ENCODE results near the gene TRIAP1.
A peak's percentile ranks its signal among the peaks of the same experiment; 100 is the strongest.

Gene TRIAP1

DNA sequence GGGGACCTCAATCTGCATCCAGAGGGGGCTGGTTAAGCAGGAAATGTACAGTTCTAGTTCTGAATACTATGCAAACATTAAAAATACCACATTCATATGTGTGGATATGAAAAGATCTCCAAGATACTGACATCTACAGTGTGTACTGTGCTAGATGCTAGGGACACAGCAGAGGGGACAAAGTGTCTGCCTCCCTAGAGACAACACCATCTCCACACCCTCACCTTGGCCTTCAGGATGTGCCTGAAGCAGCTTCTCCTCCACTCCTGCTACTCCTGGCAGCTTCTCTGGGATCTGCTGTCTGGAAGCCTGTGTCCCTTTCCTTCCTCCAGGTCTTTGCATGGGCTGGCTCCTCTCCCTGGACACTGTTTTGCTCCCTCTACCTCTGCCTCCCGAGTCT lies 34.0 kb upstream of the TRIAP1 start:
- no peaks in the 10 kb centered on the region for H3K36me3 ChIP-seq (ENCODE audit: control insufficient read depth, insufficient read depth, low read length)
- no peak overlapping the region for H3K4me3 ChIP-seq (ENCODE audit: low read depth, low read length)
- H3K9ac ChIP-seq (ENCODE audit: low read depth, low read length) = no peak overlapping the region
- no peaks in the 10 kb centered on the region for H3K27me3 ChIP-seq (ENCODE audit: control insufficient read depth, insufficient read depth, low read length)
- H3K4me1 ChIP-seq (ENCODE audit: control insufficient read depth, insufficient read depth, low read length) = peaks cover 4% of the 10 kb centered on the region
- H3K9me3 ChIP-seq (ENCODE audit: control insufficient read depth, insufficient read depth, low read length) = no peaks in the 10 kb centered on the region

GRCh38 chr12:120479458-120479857 lies 33.3 kb upstream of the TRIAP1 start:
- no peak overlapping the region for H3K4me3 ChIP-seq (ENCODE audit: low read depth, low read length)
- no peaks in the 10 kb centered on the region for H3K9me3 ChIP-seq (ENCODE audit: control insufficient read depth, insufficient read depth, low read length)
- H3K36me3 ChIP-seq (ENCODE audit: control insufficient read depth, insufficient read depth, low read length) = no peaks in the 10 kb centered on the region
- H3K9ac ChIP-seq (ENCODE audit: low read depth, low read length) = no peak overlapping the region
- peaks cover 4% of the 10 kb centered on the region for H3K4me1 ChIP-seq (ENCODE audit: control insufficient read depth, insufficient read depth, low read length)
- no peaks in the 10 kb centered on the region for H3K27me3 ChIP-seq (ENCODE audit: control insufficient read depth, insufficient read depth, low read length)

GRCh38 chr12:120475643-120476042 lies 29.5 kb upstream of the TRIAP1 start:
- Histone ChIP-seq H3K27me3 (ENCODE audit: control insufficient read depth, insufficient read depth, low read length) (no peaks in the 10 kb centered on the region), H3K4me1 (ENCODE audit: control insufficient read depth, insufficient read depth, low read length) (peaks cover 4% of the 10 kb centered on the region), H3K4me3 (ENCODE audit: low read depth, low read length) (no peak overlapping the region), H3K36me3 (ENCODE audit: control insufficient read depth, insufficient read depth, low read length) (no peaks in the 10 kb centered on the region), H3K9ac (ENCODE audit: low read depth, low read length) (no peak overlapping the region), H3K9me3 (ENCODE audit: control insufficient read depth, insufficient read depth, low read length) (no peaks in the 10 kb centered on the region)

- no peak overlapping the region for H3K9ac ChIP-seq (ENCODE audit: low read depth, low read length)
- no peak overlapping the region for H3K4me3 ChIP-seq (ENCODE audit: low read depth, low read length)
- no peaks in the 10 kb centered on the region for H3K27me3 ChIP-seq (ENCODE audit: control insufficient read depth, insufficient read depth, low read length)
- H3K36me3 ChIP-seq (ENCODE audit: control insufficient read depth, insufficient read depth, low read length) = no peaks in the 10 kb centered on the region
- peaks cover under 1% of the 10 kb centered on the region for H3K4me1 ChIP-seq (ENCODE audit: control insufficient read depth, insufficient read depth, low read length)
- no peaks in the 10 kb centered on the region for H3K9me3 ChIP-seq (ENCODE audit: control insufficient read depth, insufficient read depth, low read length)
Observed at GRCh38 chr12:120474616-120474960, 28.4 kb upstream of the TRIAP1 start.

DNA sequence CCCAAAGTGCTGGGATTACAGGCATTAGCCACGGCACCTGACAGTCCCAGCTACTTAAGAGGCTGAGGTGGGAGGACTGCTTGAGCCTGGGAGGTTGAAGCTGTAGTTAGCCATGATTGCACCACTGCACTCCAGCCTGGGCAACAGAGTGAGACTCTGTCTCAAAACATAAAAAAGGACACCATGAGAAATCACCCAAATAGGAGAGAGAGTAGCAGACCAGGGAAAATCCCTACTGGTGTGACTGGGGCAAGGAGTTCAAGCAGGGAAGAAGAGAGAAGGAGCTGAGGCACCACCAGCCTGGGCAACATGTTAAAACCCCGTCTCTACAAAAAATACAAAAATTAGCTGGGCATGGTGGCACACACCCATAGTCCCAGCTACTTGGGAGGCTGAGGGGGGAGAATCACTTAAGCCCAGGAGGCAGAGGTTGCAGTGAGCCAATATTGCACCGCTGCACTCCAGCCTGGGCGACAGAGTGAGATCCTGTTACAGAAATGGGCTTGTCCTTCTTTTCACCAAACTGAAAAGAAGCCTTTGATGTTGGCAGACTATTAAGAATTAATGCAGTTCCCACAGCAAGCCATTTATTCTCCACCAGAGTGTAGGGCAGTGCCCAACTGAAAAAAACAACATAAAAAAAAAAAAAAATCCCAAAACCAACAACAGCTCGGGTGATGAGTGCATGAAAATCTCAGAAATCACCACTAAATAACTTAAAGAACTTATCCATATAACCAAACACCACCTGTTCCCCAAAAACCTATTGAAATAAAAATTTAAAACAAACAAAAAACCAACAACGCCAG lies 27.8 kb upstream of the TRIAP1 start:
- Histone ChIP-seq H3K9ac (ENCODE audit: low read depth, low read length) (no peak overlapping the region), H3K9me3 (ENCODE audit: control insufficient read depth, insufficient read depth, low read length) (no peaks in the 10 kb centered on the region), H3K36me3 (ENCODE audit: control insufficient read depth, insufficient read depth, low read length) (no peaks in the 10 kb centered on the region), H3K4me1 (ENCODE audit: control insufficient read depth, insufficient read depth, low read length) (no peaks in the 10 kb centered on the region), H3K27me3 (ENCODE audit: control insufficient read depth, insufficient read depth, low read length) (no peaks in the 10 kb centered on the region), H3K4me3 (ENCODE audit: low read depth, low read length) (no peak overlapping the region)

DNA sequence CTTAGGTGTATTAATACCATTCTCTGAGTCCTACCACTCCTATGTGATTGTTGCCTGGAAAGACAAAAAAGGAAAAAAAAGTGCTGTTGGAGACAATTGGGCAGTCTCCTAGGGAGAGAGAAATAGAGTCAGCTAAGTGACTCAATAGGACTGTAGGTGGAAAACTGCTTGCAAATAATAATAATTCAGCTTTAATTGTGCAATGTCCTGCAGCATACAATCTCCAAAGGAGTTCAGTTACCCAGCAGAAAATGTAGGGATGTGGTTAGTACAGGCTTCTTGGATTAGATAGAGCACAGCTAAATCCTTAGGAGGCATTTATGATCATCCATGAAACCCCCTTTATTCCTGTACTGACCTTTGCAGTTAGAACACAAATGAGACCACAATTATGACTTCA lies 26.3 kb upstream of the TRIAP1 start:
- H3K9ac ChIP-seq (ENCODE audit: low read depth, low read length) = no peak overlapping the region
- H3K27me3 ChIP-seq (ENCODE audit: control insufficient read depth, insufficient read depth, low read length) = no peaks in the 10 kb centered on the region
- H3K36me3 ChIP-seq (ENCODE audit: control insufficient read depth, insufficient read depth, low read length) = no peaks in the 10 kb centered on the region
- H3K4me1 ChIP-seq (ENCODE audit: control insufficient read depth, insufficient read depth, low read length) = no peaks in the 10 kb centered on the region
- H3K4me3 ChIP-seq (ENCODE audit: low read depth, low read length) = no peak overlapping the region
- no peaks in the 10 kb centered on the region for H3K9me3 ChIP-seq (ENCODE audit: control insufficient read depth, insufficient read depth, low read length)

DNA sequence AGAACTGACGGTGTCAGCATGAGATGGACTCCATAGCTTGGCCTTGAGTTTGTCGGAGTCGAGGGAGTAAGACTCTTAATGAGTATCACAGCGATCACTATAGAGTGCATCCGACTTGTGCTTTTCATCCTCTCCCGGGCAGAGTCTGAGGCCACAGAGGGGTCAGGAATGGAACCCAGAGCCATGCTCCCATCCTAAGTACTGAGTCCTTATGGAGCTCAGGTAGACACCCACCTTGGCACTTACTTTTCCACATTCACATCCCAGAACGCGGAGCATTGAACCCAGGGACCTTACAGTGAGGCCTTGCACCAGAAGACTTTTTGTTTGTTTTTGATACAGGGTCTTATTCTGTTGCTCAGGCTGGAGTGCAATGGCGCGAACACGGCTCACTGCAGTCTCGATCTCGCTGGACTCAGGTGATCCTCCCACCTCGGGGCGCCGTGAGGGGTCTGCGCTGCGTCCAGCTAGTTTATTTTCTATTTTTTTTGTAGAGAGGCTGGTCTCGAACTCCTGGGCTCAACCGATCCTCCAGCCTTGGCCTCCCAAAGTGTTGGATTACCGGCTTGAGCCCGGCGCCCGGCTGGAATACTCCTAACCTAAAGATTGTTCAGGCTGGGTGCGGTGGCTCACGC lies 24.1 kb upstream of the TRIAP1 start:
- Histone ChIP-seq H3K4me3 (ENCODE audit: low read depth, low read length) (peak overlapping the region; percentile 83), H3K9ac (ENCODE audit: low read depth, low read length) (peak overlapping the region; percentile 83), H3K4me1 (ENCODE audit: control insufficient read depth, insufficient read depth, low read length) (peaks cover 3% of the 10 kb centered on the region), H3K36me3 (ENCODE audit: control insufficient read depth, insufficient read depth, low read length) (peaks cover 3% of the 10 kb centered on the region), H3K9me3 (ENCODE audit: control insufficient read depth, insufficient read depth, low read length) (no peaks in the 10 kb centered on the region), H3K27me3 (ENCODE audit: control insufficient read depth, insufficient read depth, low read length) (no peaks in the 10 kb centered on the region)

DNA sequence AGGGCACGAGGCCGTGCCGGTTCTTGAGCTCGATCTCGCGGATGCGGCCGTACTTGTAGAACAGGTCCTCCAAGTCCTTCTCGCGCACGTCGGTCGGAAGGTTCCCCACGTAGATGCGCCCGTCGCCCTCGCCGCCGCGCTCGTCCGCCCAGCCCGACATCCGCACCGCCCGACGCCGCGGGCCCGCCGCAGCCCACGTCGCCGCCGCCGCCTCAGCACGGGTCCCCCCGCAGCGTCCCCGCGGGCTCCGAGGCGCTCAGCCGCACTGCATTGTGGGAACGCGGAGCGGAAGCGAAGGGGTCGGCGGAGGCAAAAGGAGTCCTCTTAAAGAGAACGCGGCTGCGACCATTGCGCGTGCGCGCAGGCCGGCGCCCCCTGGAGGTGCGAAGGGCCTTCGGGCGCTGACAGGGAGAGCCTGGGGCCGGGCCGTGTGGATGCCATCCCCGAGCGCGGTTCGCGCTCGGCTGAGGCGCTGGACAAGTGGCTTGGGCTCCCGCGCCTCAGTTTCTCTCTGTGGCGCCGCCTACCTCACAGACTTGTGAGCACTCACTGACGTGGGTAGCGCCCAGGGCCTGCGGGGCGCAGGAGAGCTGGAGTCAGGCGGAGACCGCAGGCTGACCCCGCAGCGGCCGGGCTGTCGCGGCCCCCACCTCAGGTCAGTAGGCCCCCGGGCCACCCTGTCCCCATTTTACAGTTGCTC lies 23.4 kb upstream of the TRIAP1 start, which contains the start of gene SRSF9:
SRSF9 (minus strand) TSS at position 299 of the 700 bp plus-strand sequence; CDS start at position 160, 139 bp downstream.
- Histone ChIP-seq H3K27me3 (ENCODE audit: control insufficient read depth, insufficient read depth, low read length) (no peaks in the 10 kb centered on the region), H3K9ac (ENCODE audit: low read depth, low read length) (peak within 1 kb of the TSS; percentile 87), H3K36me3 (ENCODE audit: control insufficient read depth, insufficient read depth, low read length) (peaks cover 9% of the 10 kb centered on the region), H3K9me3 (ENCODE audit: control insufficient read depth, insufficient read depth, low read length) (no peaks in the 10 kb centered on the region), H3K4me1 (ENCODE audit: control insufficient read depth, insufficient read depth, low read length) (peaks cover 3% of the 10 kb centered on the region), H3K4me3 (ENCODE audit: low read depth, low read length) (peak within 1 kb of the TSS; percentile 83)

DNA sequence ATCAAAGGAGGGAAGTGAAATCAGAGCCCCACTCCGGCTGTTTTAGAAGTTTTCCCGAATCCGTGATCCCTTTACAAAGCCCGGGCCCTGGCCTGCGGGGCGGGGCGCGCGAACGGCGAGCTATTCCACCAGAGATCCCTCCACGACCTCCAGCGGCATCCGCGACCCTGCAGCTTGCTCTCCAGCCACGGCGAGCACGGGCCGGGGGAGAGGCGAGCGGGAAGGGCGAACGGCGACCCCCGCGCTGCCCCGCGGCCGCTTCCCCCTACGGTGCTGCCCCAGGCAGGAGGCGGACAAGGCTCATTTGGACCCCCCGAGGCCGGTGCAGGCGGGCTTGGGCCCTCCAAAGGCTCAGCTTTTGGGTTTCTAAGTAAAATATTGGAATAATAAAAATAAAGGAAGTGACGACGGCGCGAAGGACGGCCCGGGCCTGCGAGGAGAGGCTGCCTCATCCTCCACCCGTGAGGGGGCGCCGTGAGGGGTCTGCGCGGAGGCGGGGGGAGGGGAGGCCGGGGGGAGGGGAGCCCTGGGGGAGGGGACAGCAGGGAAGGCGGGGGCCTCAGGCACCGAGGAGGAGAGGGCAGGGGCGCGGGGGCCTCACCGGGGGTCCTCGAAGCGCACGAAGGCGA lies 22.8 kb upstream of the TRIAP1 start:
- H3K36me3 ChIP-seq (ENCODE audit: control insufficient read depth, insufficient read depth, low read length) = peaks cover 14% of the 10 kb centered on the region
- H3K4me1 ChIP-seq (ENCODE audit: control insufficient read depth, insufficient read depth, low read length) = peaks cover 3% of the 10 kb centered on the region
- peak overlapping the region; percentile 82 for H3K4me3 ChIP-seq (ENCODE audit: low read depth, low read length)
- H3K9me3 ChIP-seq (ENCODE audit: control insufficient read depth, insufficient read depth, low read length) = no peaks in the 10 kb centered on the region
- peak overlapping the region; percentile 87 for H3K9ac ChIP-seq (ENCODE audit: low read depth, low read length)
- no peaks in the 10 kb centered on the region for H3K27me3 ChIP-seq (ENCODE audit: control insufficient read depth, insufficient read depth, low read length)

DNA sequence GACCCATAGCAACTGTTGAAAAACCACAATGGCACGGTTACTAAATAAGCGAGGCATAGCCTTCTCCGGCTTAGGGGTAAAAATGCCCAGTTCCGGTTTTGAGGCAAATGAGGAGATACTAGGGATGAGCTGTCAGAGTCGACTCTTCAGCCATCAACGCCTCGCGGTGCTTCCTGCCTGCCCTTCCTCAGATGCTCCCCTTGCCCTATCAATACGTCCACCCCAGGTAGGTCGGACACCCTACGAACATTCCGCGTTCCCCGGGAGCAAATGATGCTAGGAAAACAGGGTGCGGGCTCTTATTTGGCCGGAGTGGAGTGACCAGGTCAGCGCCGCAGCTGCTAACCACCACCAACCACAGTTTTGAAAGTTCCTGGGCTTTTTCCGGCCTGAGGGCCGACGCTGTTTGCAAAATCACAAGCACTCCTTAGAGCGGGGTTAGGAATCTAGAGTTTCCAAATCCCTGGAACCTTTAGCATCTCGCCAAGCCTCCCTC lies 22.2 kb upstream of the TRIAP1 start:
- Histone ChIP-seq H3K36me3 (ENCODE audit: control insufficient read depth, insufficient read depth, low read length) (peaks cover 20% of the 10 kb centered on the region), H3K9me3 (ENCODE audit: control insufficient read depth, insufficient read depth, low read length) (no peaks in the 10 kb centered on the region), H3K27me3 (ENCODE audit: control insufficient read depth, insufficient read depth, low read length) (no peaks in the 10 kb centered on the region), H3K4me3 (ENCODE audit: low read depth, low read length) (peak overlapping the region; percentile 82), H3K9ac (ENCODE audit: low read depth, low read length) (peak overlapping the region; percentile 87), H3K4me1 (ENCODE audit: control insufficient read depth, insufficient read depth, low read length) (peaks cover 3% of the 10 kb centered on the region)

DNA sequence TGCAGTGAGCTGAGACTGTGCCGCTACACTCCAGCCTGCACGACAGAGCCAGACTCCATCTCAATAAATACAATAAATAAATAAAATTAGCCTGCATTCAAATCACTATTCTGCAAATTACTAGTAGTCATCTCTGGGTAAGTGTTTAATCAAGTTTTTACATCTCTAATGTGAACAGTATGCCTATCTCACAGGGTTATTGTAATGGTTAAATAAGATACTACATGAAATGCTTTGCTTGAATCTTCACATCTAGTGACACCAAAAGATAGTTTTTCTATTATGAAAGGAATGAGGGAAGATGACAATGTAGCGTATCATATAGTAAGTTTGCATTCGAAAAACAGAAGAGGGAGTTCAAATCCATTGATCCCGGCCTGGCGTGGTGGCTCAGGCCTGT lies 21.3 kb upstream of the TRIAP1 start:
- Histone ChIP-seq H3K4me3 (ENCODE audit: low read depth, low read length) (no peak overlapping the region), H3K36me3 (ENCODE audit: control insufficient read depth, insufficient read depth, low read length) (peaks cover 27% of the 10 kb centered on the region), H3K9me3 (ENCODE audit: control insufficient read depth, insufficient read depth, low read length) (no peaks in the 10 kb centered on the region), H3K4me1 (ENCODE audit: control insufficient read depth, insufficient read depth, low read length) (peaks cover 3% of the 10 kb centered on the region), H3K27me3 (ENCODE audit: control insufficient read depth, insufficient read depth, low read length) (no peaks in the 10 kb centered on the region), H3K9ac (ENCODE audit: low read depth, low read length) (no peak overlapping the region)
